Measurements from ENCODE around the gene EYA4.

- TF ChIP-seq ZNF274 (IDR thresholded peaks at IDR 0.05; ENCODE audit: low read depth, low read length) = no peak
- TF ChIP-seq YY1 (IDR thresholded peaks at IDR 0.05; ENCODE audit: insufficient read depth, insufficient read length) = no peak
These were observed 70.8 kb downstream of the EYA4 start for GRCh38 chr6:133312006-133312405.

Measured in NT2/D1 (cell line).